GM19468 (cell line): ENCODE data around the gene CHIT1.

Experiments used
- ATAC-seq: cut with Tn5 transposase; IDR thresholded peaks from one replicate; pipeline ENCODE4 v1.9.1; 2021; ENCODE audit warnings: mild to moderate bottlenecking, moderate library complexity, moderate number of reproducible peaks; ENCODE audit not compliant: unreplicated experiment; ENCODE audit errors: extremely low read depth

CHIT1 gene

GRCh38 chr1:203166192-203166940 lies 63.1 kb downstream of the CHIT1 start:
- ATAC-seq: no peak
